HG02973 (cell line): ENCODE data around the gene LANCL2.

Experiments used
- ATAC-seq: cut with Tn5 transposase; IDR thresholded peaks from one replicate; pipeline ENCODE4 v1.9.1; 2021; ENCODE audit warnings: moderate library complexity; ENCODE audit not compliant: unreplicated experiment

Gene LANCL2

GRCh38 chr7:55436457-55436856 is 71.3 kb downstream of the LANCL2 start:
- no peak for ATAC-seq

- ATAC-seq = no peak
Observed at GRCh38 chr7:55437375-55437774, 72.2 kb downstream of the LANCL2 start.

- ATAC-seq = no peak
Observed at GRCh38 chr7:55438085-55438756, 73.1 kb downstream of the LANCL2 start.

GRCh38 chr7:55438757-55439525 is 73.8 kb downstream of the LANCL2 start:
- ATAC-seq = no peak

GRCh38 chr7:55439627-55440026 is 74.5 kb downstream of the LANCL2 start:
- ATAC-seq = no peak

GRCh38 chr7:55440040-55440690 is 75.0 kb downstream of the LANCL2 start:
- ATAC-seq = no peak

- no peak for ATAC-seq
Observed at GRCh38 chr7:55441002-55441401, 75.9 kb downstream of the LANCL2 start.

GRCh38 chr7:55441774-55442522 is 76.8 kb downstream of the LANCL2 start:
- ATAC-seq = no peak

- no peak for ATAC-seq
Observed at GRCh38 chr7:55444786-55445185, 79.6 kb downstream of the LANCL2 start.

GRCh38 chr7:55448526-55448925 is 83.4 kb downstream of the LANCL2 start:
- no peak for ATAC-seq

GRCh38 chr7:55449205-55449991 is 84.3 kb downstream of the LANCL2 start:
- no peak for ATAC-seq

- ATAC-seq = no peak
Observed at GRCh38 chr7:55449992-55450535, 84.9 kb downstream of the LANCL2 start.

GRCh38 chr7:55452971-55453370 is 87.8 kb downstream of the LANCL2 start:
- ATAC-seq = no peak

- no peak for ATAC-seq
Observed at GRCh38 chr7:55457801-55458200, 92.7 kb downstream of the LANCL2 start.

- no peak for ATAC-seq
Observed at GRCh38 chr7:55458351-55458750, 93.2 kb downstream of the LANCL2 start.

GRCh38 chr7:55463686-55464262 is 98.6 kb downstream of the LANCL2 start:
- ATAC-seq = no peak

GRCh38 chr7:55464422-55464821 is 99.3 kb downstream of the LANCL2 start:
- no peak for ATAC-seq

GRCh38 chr7:55465691-55466090 is 100.6 kb downstream of the LANCL2 start:
- ATAC-seq = no peak

- no peak for ATAC-seq
Observed at GRCh38 chr7:55467047-55467593, 102.0 kb downstream of the LANCL2 start.

GRCh38 chr7:55468495-55468894 is 103.4 kb downstream of the LANCL2 start:
- ATAC-seq = no peak
